ENCODE measurements around the gene AUNIP. TPM values are rescaled to one million over a fixed set of nuclear protein-coding genes. Genes with fewer than 3 reads are reported as not detected.

AUNIP gene
- total and polyA plus RNA-seq, 2 donors (not counting 3 experiments of a cell fraction or from before 2014, with no cell fraction given) = 1.8 to 4.5 TPM

GRCh38 chr1:25881266-25881665, 22.0 kb upstream of the AUNIP start:
- Histone ChIP-seq H2AFZ (ENCODE audit: low read depth, low read length) (no peak overlapping the region), H3K79me2 (ENCODE audit: control insufficient read depth, insufficient read depth, low read length) (no peaks in the 10 kb centered on the region), H3K4me2 (ENCODE audit: insufficient read depth, low read length) (no peak overlapping the region), H3K36me3 (ENCODE audit: control insufficient read depth in 2 of 2, extremely low read depth in 1 of 2, insufficient read depth in 2 of 2, low read length in 2 of 2) (no peaks in the 10 kb centered on the region), H3K27ac (ENCODE audit: insufficient read depth, low read depth, low read length) (no peak overlapping the region), H3K4me1 (ENCODE audit: control insufficient read depth, extremely low read depth, insufficient read depth, low read length) (no peaks in the 10 kb centered on the region), H3K4me3 (replicated peaks in 1 of 3; ENCODE audit: insufficient read depth in 1 of 3, low read depth in 1 of 3, low read length in 3 of 3) (no peak overlapping the region), H3K9ac (replicated peaks; ENCODE audit: extremely low read depth, insufficient read depth, low read length) (no peak overlapping the region), H4K20me1 (replicated peaks; ENCODE audit: control insufficient read depth, extremely low read depth, insufficient read depth, low read length) (no peaks in the 10 kb centered on the region), H3K9me1 (replicated peaks; ENCODE audit: control insufficient read depth, extremely low read depth, insufficient read depth, low read length) (no peaks in the 10 kb centered on the region), H3K9me3 (replicated peaks; ENCODE audit: control insufficient read depth, insufficient read depth, low read length) (no peaks in the 10 kb centered on the region), H3K27me3 (ENCODE audit: control insufficient read depth in 2 of 2, insufficient read depth in 2 of 2, low read length in 2 of 2) (no peaks in the 10 kb centered on the region)
- BruUV-seq (replicated peaks) = no TSS peak
- TF ChIP-seq JUN (IDR thresholded peaks at IDR 0.05; ENCODE audit: borderline replicate concordance, insufficient read depth, insufficient read length, low read depth) (no peak), MYC (IDR thresholded peaks at IDR 0.05; ENCODE audit: low read depth, low read length) (no peak), GATA2 (IDR thresholded peaks at IDR 0.05; ENCODE audit: insufficient read depth, insufficient read length, low read depth, low read length) (no peak), EZH2 (IDR thresholded peaks at IDR 0.05; ENCODE audit: borderline replicate concordance, low read depth, low read length, severe bottlenecking) (no peak), FOS (IDR thresholded peaks at IDR 0.05; ENCODE audit: borderline replicate concordance, insufficient read depth, low read length) (no peak), POLR2A (IDR thresholded peaks at IDR 0.05; ENCODE audit: low read depth, low read length) (no peak), POLR2AphosphoS5 (IDR thresholded peaks at IDR 0.05; ENCODE audit: insufficient read depth, low read depth, low read length) (no peak), MAX (IDR thresholded peaks at IDR 0.05; ENCODE audit: insufficient read depth, insufficient read length) (no peak)
- TF ChIP-seq, protein P1, sequence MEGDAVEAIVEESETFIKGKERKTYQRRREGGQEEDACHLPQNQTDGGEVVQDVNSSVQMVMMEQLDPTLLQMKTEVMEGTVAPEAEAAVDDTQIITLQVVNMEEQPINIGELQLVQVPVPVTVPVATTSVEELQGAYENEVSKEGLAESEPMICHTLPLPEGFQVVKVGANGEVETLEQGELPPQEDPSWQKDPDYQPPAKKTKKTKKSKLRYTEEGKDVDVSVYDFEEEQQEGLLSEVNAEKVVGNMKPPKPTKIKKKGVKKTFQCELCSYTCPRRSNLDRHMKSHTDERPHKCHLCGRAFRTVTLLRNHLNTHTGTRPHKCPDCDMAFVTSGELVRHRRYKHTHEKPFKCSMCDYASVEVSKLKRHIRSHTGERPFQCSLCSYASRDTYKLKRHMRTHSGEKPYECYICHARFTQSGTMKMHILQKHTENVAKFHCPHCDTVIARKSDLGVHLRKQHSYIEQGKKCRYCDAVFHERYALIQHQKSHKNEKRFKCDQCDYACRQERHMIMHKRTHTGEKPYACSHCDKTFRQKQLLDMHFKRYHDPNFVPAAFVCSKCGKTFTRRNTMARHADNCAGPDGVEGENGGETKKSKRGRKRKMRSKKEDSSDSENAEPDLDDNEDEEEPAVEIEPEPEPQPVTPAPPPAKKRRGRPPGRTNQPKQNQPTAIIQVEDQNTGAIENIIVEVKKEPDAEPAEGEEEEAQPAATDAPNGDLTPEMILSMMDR (IDR thresholded peaks at IDR 0.05; ENCODE audit: extremely low read depth in 1 of 2, insufficient read depth in 1 of 2, low read depth in 1 of 2, low read length in 2 of 2) = no peak
- POLR2A ChIA-PET = no interaction called here
- no peak for DNase-seq (ENCODE audit: low read depth, low spot score)
- no peak for FAIRE-seq
- CTCF ChIA-PET = interaction anchor here (2.4 kb wide), 1 partner anchor 15 kb away, joined by 8 read pairs; no protein-coding TSS in a partner anchor
- dilution Hi-C loops (cut with MboI; ENCODE audit: extremely low pct_ligation_motif_present, low sequenced_read_pairs) = loop anchor here (25.0 kb wide), 1 partner anchor 106 kb away; the partner anchor contains the start of gene PAFAH2
- intact Hi-C loops (cut with micrococcal nuclease) = no loop called here
